H1 (cell line): ENCODE data around the gene SWT1. TPM values are rescaled to one million over a fixed set of nuclear protein-coding genes. Genes with fewer than 3 reads are reported as not detected.

ENCODE experiments used
- CTCF ChIA-PET: fragments of 300-600 bp; sonication (Branson Sonifier 250); formaldehyde crosslinking; loops from one replicate; lab custom pipeline; 2021; ENCODE audit not compliant: partially characterized antibody; lab: Charles Lee
- POLR2A ChIA-PET: fragments of 300-600 bp; sonication (Branson Sonifier 250); formaldehyde crosslinking; loops from one replicate; lab custom pipeline; 2021; ENCODE audit warnings: inconsistent platforms; ENCODE audit not compliant: partially characterized antibody; lab: Charles Lee
- DNase-seq, 2 experiments: peaks; one replicate each; pipeline versions ENCODE4 v3.0.0 to v3.0.0-alpha.2; 2010 to 2022; ENCODE audit warnings: low spot score in 2 of 2, low read depth in 1 of 2, mixed read lengths in 1 of 2
- FAIRE-seq: peaks from 2 replicates; lab custom pipeline; 2011; peaks lifted over from hg19 to GRCh38; lab: Jason Lieb, UNC
- H2AFZ ChIP-seq: 2 replicates; pipeline ENCODE4 v1.8.1; 2012; ENCODE audit warnings: low read length, inconsistent platforms
- H2AK5ac ChIP-seq: 2 replicates; pipeline ENCODE4 v1.6.1; 2013; ENCODE audit warnings: low read depth, low read length
- H2BK120ac ChIP-seq: replicated peaks from 2 replicates; pipeline ENCODE3; 2013; ENCODE audit warnings: low read depth, low read length, inconsistent platforms
- H2BK12ac ChIP-seq: 2 replicates; pipeline ENCODE4 v1.6.1; 2013; ENCODE audit warnings: low read depth, low read length
- H2BK15ac ChIP-seq: 2 replicates; pipeline ENCODE4 v1.6.1; 2013; ENCODE audit warnings: low read length
- H2BK20ac ChIP-seq: 2 replicates; pipeline ENCODE4 v1.6.1; 2013; ENCODE audit warnings: low read length
- H2BK5ac ChIP-seq: 2 replicates; pipeline ENCODE4 v1.6.1; 2013; ENCODE audit warnings: low read depth, low read length
- H3K14ac ChIP-seq: 2 replicates; pipeline ENCODE4 v1.6.1; 2013; ENCODE audit warnings: inconsistent platforms; ENCODE audit not compliant: insufficient read length
- H3K18ac ChIP-seq: 2 replicates; pipeline ENCODE4 v1.6.1; 2013; ENCODE audit warnings: low read length; ENCODE audit errors: extremely low read depth
- H3K23ac ChIP-seq: 2 replicates; pipeline ENCODE4 v1.6.1; 2013; ENCODE audit warnings: inconsistent platforms; ENCODE audit not compliant: insufficient read length
- H3K23me2 ChIP-seq: 2 replicates; pipeline ENCODE4 v1.6.1; 2013; ENCODE audit warnings: low read depth, low read length
- H3K27ac ChIP-seq: 2 replicates; pipeline ENCODE4 v1.6.1; 2011; ENCODE audit warnings: low read depth, low read length, inconsistent platforms
- H3K27me3 ChIP-seq, 4 experiments: replicated peaks in 1 of 4; 1 replicate in 1 of 4; 2 replicates in 3 of 4; pipeline versions ENCODE4 v1.6.1 to v1.8.1; 2011 to 2013; ENCODE audit warnings: low read length in 3 of 4, mild to moderate bottlenecking in 3 of 4, inconsistent platforms in 2 of 4, mixed read lengths in 2 of 4, moderate library complexity in 1 of 4; ENCODE audit not compliant: control insufficient read depth in 3 of 4, insufficient read depth in 3 of 4; ENCODE audit errors: extremely low read depth in 1 of 4
- H3K36me3 ChIP-seq, 4 experiments: 2 replicates each; pipeline versions ENCODE4 v1.6.1 to v1.8.1; 2011 to 2013; ENCODE audit warnings: mild to moderate bottlenecking in 4 of 4, low read length in 3 of 4, moderate library complexity in 2 of 4, control low read depth in 1 of 4, inconsistent platforms in 1 of 4; ENCODE audit not compliant: insufficient read depth in 4 of 4, control insufficient read depth in 2 of 4
- H3K4ac ChIP-seq: replicated peaks from 2 replicates; pipeline ENCODE3; 2013; ENCODE audit warnings: low read length, low read depth, mixed read lengths, inconsistent platforms; ENCODE audit not compliant: insufficient read length
- H3K4me1 ChIP-seq, 4 experiments: replicated peaks in 1 of 4; 1 replicate in 1 of 4; 2 replicates in 3 of 4; pipeline versions ENCODE4 v1.6.1 to v1.8.1; 2011 to 2013; ENCODE audit warnings: low read length in 3 of 4, inconsistent platforms in 2 of 4, mixed read lengths in 1 of 4; ENCODE audit not compliant: insufficient read depth in 4 of 4, control insufficient read depth in 3 of 4
- H3K4me2 ChIP-seq, 2 experiments: 2 replicates each; pipeline versions ENCODE4 v1.6.1 to v1.8.1; 2011 to 2013; ENCODE audit warnings: low read depth in 2 of 2, low read length in 2 of 2, control low read depth in 1 of 2, inconsistent platforms in 1 of 2, mild to moderate bottlenecking in 1 of 2; ENCODE audit not compliant: insufficient read depth in 1 of 2
- H3K4me3 ChIP-seq, 4 experiments: fragments of 200-600, 300-600 bp in 1 of 4; sonication (generic), shearing (Covaris generic), sonication (Bioruptor Twin) in 1 of 4; 2 replicates each; pipeline versions ENCODE4 v1.5.1 to v1.8.1; 2011 to 2016; ENCODE audit warnings: low read length in 4 of 4, low read depth in 3 of 4, control low read depth in 2 of 4, inconsistent platforms in 2 of 4, mild to moderate bottlenecking in 2 of 4, mixed read lengths in 1 of 4, moderate library complexity in 1 of 4; ENCODE audit not compliant: insufficient read depth in 2 of 4; ENCODE audit errors: extremely low read depth in 1 of 4
- H3K56ac ChIP-seq: replicated peaks from 2 replicates; pipeline ENCODE3; 2013; ENCODE audit warnings: low read depth, mild to moderate bottlenecking, mixed read lengths, low read length, inconsistent platforms; ENCODE audit not compliant: insufficient read length
- H3K79me1 ChIP-seq: 2 replicates; pipeline ENCODE4 v1.6.1; 2013; ENCODE audit warnings: low read depth, low read length, control low read depth
- H3K79me2 ChIP-seq, 2 experiments: 2 replicates each; pipeline versions ENCODE4 v1.6.1 to v1.8.1; 2012 to 2013; ENCODE audit warnings: low read length in 2 of 2, mild to moderate bottlenecking in 2 of 2, inconsistent platforms in 1 of 2; ENCODE audit not compliant: insufficient read depth in 2 of 2, control insufficient read depth in 1 of 2
- H3K9ac ChIP-seq, 4 experiments: replicated peaks in 1 of 4; 1 replicate in 1 of 4; 2 replicates in 3 of 4; pipeline versions ENCODE4 v1.6.1 to v1.8.1; 2011 to 2013; ENCODE audit warnings: low read depth in 3 of 4, low read length in 3 of 4, control low read depth in 2 of 4, mild to moderate bottlenecking in 2 of 4, moderate library complexity in 2 of 4, inconsistent platforms in 1 of 4; ENCODE audit errors: extremely low read depth in 1 of 4
- H3K9me3 ChIP-seq, 2 experiments: 2 replicates each; pipeline versions ENCODE4 v1.6.1 to v1.8.1; 2012 to 2013; ENCODE audit warnings: mild to moderate bottlenecking in 2 of 2, moderate library complexity in 2 of 2, control low read depth in 1 of 2, inconsistent platforms in 1 of 2, low read depth in 1 of 2, low read length in 1 of 2, mixed read lengths in 1 of 2; ENCODE audit not compliant: insufficient read depth in 2 of 2
- H4K20me1 ChIP-seq, 2 experiments: replicated peaks in 1 of 2; 2 replicates each; pipeline versions ENCODE3 to v1.8.1; 2011 to 2013; ENCODE audit warnings: inconsistent platforms in 2 of 2, low read length in 2 of 2, mild to moderate bottlenecking in 1 of 2; ENCODE audit not compliant: insufficient read depth in 2 of 2, control insufficient read depth in 1 of 2
- H4K5ac ChIP-seq: 2 replicates; pipeline ENCODE4 v1.6.1; 2013; ENCODE audit warnings: low read length, low read depth, mixed read lengths, inconsistent platforms; ENCODE audit not compliant: insufficient read length
- H4K8ac ChIP-seq: 2 replicates; pipeline ENCODE4 v1.8.0; 2013; ENCODE audit warnings: mild to moderate bottlenecking, moderate library complexity, low read length, inconsistent platforms; ENCODE audit not compliant: insufficient read depth; ENCODE audit errors: extremely low read depth
- H4K91ac ChIP-seq: replicated peaks from 2 replicates; pipeline ENCODE3; 2013; ENCODE audit warnings: low read length, mixed read lengths, inconsistent platforms; ENCODE audit not compliant: insufficient read length
- BCL11A ChIP-seq, 2 experiments: IDR thresholded peaks; one replicate each; pipeline ENCODE4 v1.6.1; 2011; ENCODE audit warnings: low read depth in 2 of 2, low read length in 2 of 2, mild to moderate bottlenecking in 2 of 2
- BRCA1 ChIP-seq: IDR thresholded peaks from 2 replicates; pipeline ENCODE4 v1.6.1; 2012; ENCODE audit warnings: low read depth, low read length, improper control_type of control experiment
- CTBP2 ChIP-seq: IDR thresholded peaks from 2 replicates; pipeline ENCODE4 v1.7.0; 2011; ENCODE audit warnings: borderline replicate concordance, mild to moderate bottlenecking, moderate library complexity, mixed read lengths, low read length; ENCODE audit not compliant: insufficient read depth, insufficient read length
- FOSL1 ChIP-seq: IDR thresholded peaks from 2 replicates; pipeline ENCODE4 v1.6.1; 2011; ENCODE audit warnings: mild to moderate bottlenecking, low read depth, low read length, moderate library complexity; ENCODE audit not compliant: insufficient read depth
- KDM5A ChIP-seq: fragments of 200-600 bp; IDR thresholded peaks from 2 replicates; pipeline ENCODE4 v1.7.1; 2012; ENCODE audit warnings: mild to moderate bottlenecking, low read length, inconsistent platforms, mixed read lengths
- NRF1 ChIP-seq: IDR thresholded peaks from 2 replicates; pipeline ENCODE4 v1.6.1; 2011; ENCODE audit warnings: mild to moderate bottlenecking, low read depth, low read length, improper control_type of control experiment
- RBBP5 ChIP-seq: IDR thresholded peaks from 2 replicates; pipeline ENCODE4 v1.7.1; 2012; ENCODE audit warnings: low read depth, mild to moderate bottlenecking, inconsistent platforms, low read length, moderate library complexity, borderline replicate concordance
- RNF2 ChIP-seq: fragments of 200-900, 300-1000 bp; sonication (generic); IDR thresholded peaks from 2 replicates; pipeline ENCODE4 v1.7.1; 2016; ENCODE audit warnings: borderline replicate concordance, low read depth, mild to moderate bottlenecking, antibody characterized with exemption, low read length; ENCODE audit not compliant: poor library complexity, severe bottlenecking; ENCODE audit errors: missing control alignments
- SIN3A ChIP-seq, 2 experiments: IDR thresholded peaks in 1 of 2; conservative IDR thresholded peaks in 1 of 2; 2 replicates each; pipeline ENCODE4 v1.6.1; 2011 to 2012; ENCODE audit warnings: low read length in 2 of 2, improper control_type of control experiment in 1 of 2, low read depth in 1 of 2, mild to moderate bottlenecking in 1 of 2
- TEAD4 ChIP-seq: IDR thresholded peaks from 2 replicates; pipeline ENCODE4 v1.6.1; 2012; ENCODE audit warnings: low read depth, low read length, inconsistent platforms, mixed read lengths
- USF2 ChIP-seq: IDR thresholded peaks from 2 replicates; pipeline ENCODE4 v1.6.1; 2011; ENCODE audit warnings: low read length, improper control_type of control experiment
- ZNF274 ChIP-seq: IDR thresholded peaks from 2 replicates; pipeline ENCODE4 v1.7.0; 2012; ENCODE audit warnings: low read length, borderline replicate concordance; ENCODE audit errors: extremely low read depth
- WGBS, 2 experiments: shearing (Covaris generic) in 1 of 2; methylation state at CpG; one replicate each; pipeline versions ENCODE4 v1.1.6 to v1.1.7; 2013 to 2015; ENCODE audit warnings: low lambda C conversion rate in 2 of 2, mixed read lengths in 2 of 2, inconsistent platforms in 1 of 2, low coverage in 1 of 2, missing lambda C conversion rate in 1 of 2; ENCODE audit not compliant: insufficient replicate concordance in 2 of 2, insufficient coverage in 1 of 2, insufficient read length in 1 of 2; ENCODE audit errors: extremely low coverage in 1 of 2, missing lambda C conversion rate in 1 of 2; 5-methylcytosine and 5-hydroxymethylcytosine counted together
- polyA plus RNA-seq, 7 experiments: library from polyadenylated mRNA; depleted of rRNA in 3 of 7; stranded (reverse) in 5 of 7; unstranded in 2 of 7; fragments of >200 nt in 5 of 7; fragments of 200-250 nt in 2 of 7; gene quantifications; 1 replicate in 5 of 7; 2 replicates in 1 of 7; 4 replicates in 1 of 7; pipeline versions ENCODE4 v1.2.1 to v1.2.3, GENCODE V29; 2011 to 2013; ENCODE audit warnings: missing spikeins in 2 of 7, mixed read lengths in 2 of 7
- total RNA-seq: library from RNA; stranded (reverse); fragmentation: NEBNext Ultra II Directional; extraction: Animal tissue kit (Norgen Biotek cat#: 25700); gene quantifications from 2 replicates; pipeline ENCODE4 v1.2.1, GENCODE V29; 2021

Gene SWT1
- total and polyA plus RNA-seq, 2 of the 8 experiments (the other 6 are each of a cell fraction or from before 2014, with no cell fraction given), result 1.4 to 6.2 TPM

GRCh38 chr1:185132534-185132933 is 24.4 kb upstream of the SWT1 start:
- no peak overlapping the region for H3K4ac ChIP-seq
- no peak overlapping the region for H3K56ac ChIP-seq
- no peaks in the 10 kb centered on the region for H3K79me1 ChIP-seq
- no peak overlapping the region for H2BK120ac ChIP-seq
- no peaks in the 10 kb centered on the region for H3K4me1 ChIP-seq
- no peak overlapping the region for H3K18ac ChIP-seq
- no peak overlapping the region for H3K4me2 ChIP-seq
- FAIRE-seq, result no peak
- H2BK12ac ChIP-seq, result no peak overlapping the region
- POLR2A ChIA-PET, result no interaction called here
- H3K23ac ChIP-seq, result no peak overlapping the region
- no peak overlapping the region for H2BK5ac ChIP-seq
- no peak overlapping the region for H3K14ac ChIP-seq
- WGBS, 2 experiments, result 95% methylated on average over 1 of the region's 1 CpG; no CpG with 5 or more reads in 1 of the 2 experiments
- H2AFZ ChIP-seq, result no peak overlapping the region
- no peak overlapping the region for H2BK15ac ChIP-seq
- CTCF ChIA-PET, result interaction anchor here (0.7 kb wide), 1 partner anchor 22 kb away, joined by 3 read pairs; no protein-coding TSS in a partner anchor
- no peak overlapping the region for H2AK5ac ChIP-seq
- no peak overlapping the region for H3K9ac ChIP-seq
- H4K20me1 ChIP-seq, result no peaks in the 10 kb centered on the region
- H4K8ac ChIP-seq, result no peak overlapping the region
- H3K36me3 ChIP-seq, result peaks cover 0 to 22% (median 6%) of the 10 kb centered on the region in 4 experiments; a peak in 5 of 8 replicates
- H3K27me3 ChIP-seq, result no peaks in the 10 kb centered on the region
- no peak overlapping the region for H3K27ac ChIP-seq
- peaks cover 0 to 6% of the 10 kb centered on the region in 2 experiments; a peak in 2 of 4 replicates for H3K9me3 ChIP-seq
- no peak overlapping the region for H3K4me3 ChIP-seq
- H3K79me2 ChIP-seq, result no peaks in the 10 kb centered on the region
- no peak overlapping the region for H4K5ac ChIP-seq
- no peak overlapping the region for H2BK20ac ChIP-seq
- no peaks in the 10 kb centered on the region for H3K23me2 ChIP-seq
- no peak overlapping the region for H4K91ac ChIP-seq
- DNase-seq, result no peak
- TF ChIP-seq SIN3A (conservative IDR thresholded peaks at IDR 0.05 in 1 of 2, IDR thresholded peaks at IDR 0.05 in 1 of 2; ENCODE audit: low read depth in 1 of 2, low read length in 2 of 2), result no peak
- no peak for TF ChIP-seq BCL11A (IDR thresholded peaks at IDR 0.05; ENCODE audit: low read depth in 2 of 2, low read length in 2 of 2)
- TF ChIP-seq ZNF274, result no peak
- TF ChIP-seq KDM5A, result no peak
- no peak for TF ChIP-seq USF2
- TF ChIP-seq NRF1, result no peak
- no peak for TF ChIP-seq RBBP5
- TF ChIP-seq FOSL1, result no peak
- TF ChIP-seq BRCA1, result no peak
- TF ChIP-seq TEAD4, result no peak
- no peak for TF ChIP-seq CTBP2
- no peak for TF ChIP-seq RNF2
